ENCODE results near the gene BHMT.

DNA sequence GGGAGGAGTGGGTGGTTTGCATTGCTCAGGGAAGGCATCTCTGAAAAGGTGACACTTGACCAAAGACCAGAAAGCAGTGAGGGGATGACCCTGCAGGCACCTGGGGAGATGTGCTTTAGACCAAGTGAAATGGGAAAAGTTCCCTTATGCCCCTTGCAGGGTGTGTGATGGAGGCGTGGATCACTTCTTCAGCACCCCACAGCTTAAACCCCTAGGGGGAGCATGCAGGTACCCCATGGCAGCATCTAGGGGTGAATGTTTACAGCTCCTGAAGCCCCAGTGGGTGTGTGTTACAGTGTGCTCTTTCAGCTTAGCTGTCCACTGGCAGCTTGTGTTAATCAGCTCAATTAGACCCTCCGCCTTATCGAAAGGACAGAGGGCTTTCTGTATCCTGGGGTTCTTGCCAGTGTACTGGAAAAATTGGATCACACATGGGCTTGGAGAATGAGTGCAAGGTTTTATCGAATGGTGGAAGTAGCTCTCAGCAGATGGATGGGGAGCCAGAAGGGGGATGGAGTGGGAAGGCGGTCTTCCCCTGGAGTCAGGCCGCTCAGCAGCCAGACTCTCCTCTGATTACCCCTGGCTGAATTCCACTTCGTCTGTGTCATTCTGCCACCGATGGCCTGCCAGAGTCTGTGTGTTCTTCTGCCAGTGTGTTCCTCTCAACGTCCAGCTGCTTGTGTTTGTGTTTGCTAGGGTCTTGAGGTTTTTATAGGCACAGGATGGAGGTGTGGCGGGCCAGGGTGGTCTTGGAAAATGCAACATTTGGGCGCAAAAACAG, 35.8 kb upstream of the BHMT start:
- TF ChIP-seq CTCF (IDR thresholded peaks at IDR 0.05; ENCODE audit: low read depth, low read length, poor library complexity, severe bottlenecking) (no peak), EZH2phosphoT487 (IDR thresholded peaks at IDR 0.05; ENCODE audit: borderline replicate concordance, low read length) (no peak)
